Testis (tissue), 2 donors: Measurements from ENCODE around the gene CAMK2B.

Experiments used
- POLR2A ChIP-seq: fragments of 450-650 bp; IDR thresholded peaks from one replicate; pipeline ENCODE4 v1.6.1; 2017; ENCODE audit warnings: antibody characterized with exemption, mild to moderate bottlenecking, moderate library complexity
- TF ChIP-seq, protein P1 (sequence below), 3 experiments: fragments of 450-650 bp in 2 of 3; fragments of 200-600 bp in 1 of 3; sonication (generic) in 1 of 3; IDR thresholded peaks; one replicate each; pipeline ENCODE4 v1.5.1; 2016 to 2019; ENCODE audit warnings: antibody characterized with exemption in 3 of 3, mild to moderate bottlenecking in 2 of 3, moderate library complexity in 1 of 3

DNA sequence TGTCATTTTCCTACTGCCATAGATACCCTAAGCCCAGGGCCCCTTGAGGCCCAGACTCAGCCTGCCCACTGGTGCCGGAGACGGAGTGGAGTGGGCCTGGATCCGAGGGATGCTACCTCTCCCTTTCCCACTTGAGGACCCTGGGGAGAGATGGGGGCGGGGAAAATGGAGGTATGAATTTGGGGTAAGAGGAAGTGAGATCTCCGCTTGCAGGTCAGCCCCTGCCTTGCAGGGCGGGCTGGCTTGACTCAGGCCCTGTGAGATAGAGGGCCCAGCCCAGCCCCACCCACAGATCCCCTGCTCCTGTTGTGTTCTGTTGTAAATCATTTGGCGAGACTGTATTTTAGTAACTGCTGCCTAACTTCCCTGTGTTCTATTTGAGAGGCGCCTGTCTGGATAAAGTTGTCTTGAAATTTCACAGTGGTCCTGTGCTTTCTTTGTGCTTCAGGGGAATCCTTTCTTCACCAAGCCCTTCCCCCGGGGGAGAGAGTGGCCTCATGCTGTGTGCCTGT is 111.5 kb downstream of the CAMK2B start:
- TF ChIP-seq, protein P1, sequence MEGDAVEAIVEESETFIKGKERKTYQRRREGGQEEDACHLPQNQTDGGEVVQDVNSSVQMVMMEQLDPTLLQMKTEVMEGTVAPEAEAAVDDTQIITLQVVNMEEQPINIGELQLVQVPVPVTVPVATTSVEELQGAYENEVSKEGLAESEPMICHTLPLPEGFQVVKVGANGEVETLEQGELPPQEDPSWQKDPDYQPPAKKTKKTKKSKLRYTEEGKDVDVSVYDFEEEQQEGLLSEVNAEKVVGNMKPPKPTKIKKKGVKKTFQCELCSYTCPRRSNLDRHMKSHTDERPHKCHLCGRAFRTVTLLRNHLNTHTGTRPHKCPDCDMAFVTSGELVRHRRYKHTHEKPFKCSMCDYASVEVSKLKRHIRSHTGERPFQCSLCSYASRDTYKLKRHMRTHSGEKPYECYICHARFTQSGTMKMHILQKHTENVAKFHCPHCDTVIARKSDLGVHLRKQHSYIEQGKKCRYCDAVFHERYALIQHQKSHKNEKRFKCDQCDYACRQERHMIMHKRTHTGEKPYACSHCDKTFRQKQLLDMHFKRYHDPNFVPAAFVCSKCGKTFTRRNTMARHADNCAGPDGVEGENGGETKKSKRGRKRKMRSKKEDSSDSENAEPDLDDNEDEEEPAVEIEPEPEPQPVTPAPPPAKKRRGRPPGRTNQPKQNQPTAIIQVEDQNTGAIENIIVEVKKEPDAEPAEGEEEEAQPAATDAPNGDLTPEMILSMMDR (IDR thresholded peaks at IDR 0.05), result no peak
- TF ChIP-seq POLR2A, result no peak
